GM19452 (cell line): ENCODE results near the gene DNAJB2.
"Not testable (repeated sequence)": the region's sequence is repeated elsewhere in the genome, so short reads cannot be mapped to it uniquely, and the experiment has no call there.

Experiments
- ATAC-seq: cut with Tn5 transposase; IDR thresholded peaks from one replicate; pipeline ENCODE4 v1.9.1; 2021; ENCODE audit not compliant: unreplicated experiment

The DNAJB2 gene

GRCh38 chr2:219254590-219255201, 24.5 kb upstream of the DNAJB2 start:
- ATAC-seq, result peak; percentile 35

GRCh38 chr2:219258942-219259341, 20.2 kb upstream of the DNAJB2 start:
- not testable (repeated sequence) for ATAC-seq

- no peak for ATAC-seq
Observed at GRCh38 chr2:219261024-219261855, 17.9 kb upstream of the DNAJB2 start.

DNA sequence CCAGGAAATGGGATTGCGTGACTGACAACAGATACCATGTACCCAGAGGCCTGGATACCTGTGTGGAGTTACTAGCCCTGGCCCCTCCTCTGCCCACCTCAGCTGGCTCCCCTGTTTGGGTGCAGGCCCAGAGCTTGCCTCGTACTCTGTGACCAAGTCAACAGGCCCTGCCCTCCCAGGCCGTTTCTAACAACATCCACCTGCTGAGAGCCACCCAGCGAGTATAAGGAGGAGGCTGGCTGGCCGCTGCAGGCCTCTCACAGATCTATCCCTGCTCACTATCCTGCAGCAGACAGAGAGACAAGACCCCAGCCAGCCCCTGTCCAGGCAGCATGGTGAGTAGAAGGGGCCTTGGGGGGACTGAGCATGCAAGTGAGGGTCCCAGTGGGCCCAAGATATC, 12.9 kb upstream of the DNAJB2 start:
- ATAC-seq, result no peak

- ATAC-seq, result no peak
Observed at GRCh38 chr2:219266886-219267285, 12.3 kb upstream of the DNAJB2 start.

GRCh38 chr2:219268294-219268693, 10.9 kb upstream of the DNAJB2 start:
- no peak for ATAC-seq

- ATAC-seq, result no peak
Observed at GRCh38 chr2:219269362-219270054, 9.7 kb upstream of the DNAJB2 start.

DNA sequence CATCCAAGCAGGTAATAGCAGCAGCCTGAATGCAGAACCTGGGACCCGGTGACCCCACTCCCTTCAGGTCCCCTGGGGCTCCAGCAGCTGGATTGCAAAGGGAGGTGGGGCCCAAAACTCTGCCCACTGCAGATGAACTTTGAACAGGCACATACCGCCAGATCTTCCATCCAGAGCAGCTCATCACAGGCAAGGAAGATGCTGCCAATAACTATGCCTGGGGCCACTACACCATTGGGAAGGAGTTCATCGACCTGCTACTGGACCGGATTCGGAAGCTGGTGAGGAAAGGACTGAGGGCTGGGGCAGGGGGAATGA, 9.2 kb upstream of the DNAJB2 start:
- no peak for ATAC-seq

GRCh38 chr2:219271021-219271420, 8.1 kb upstream of the DNAJB2 start:
- no peak for ATAC-seq

- no peak for ATAC-seq
Observed at GRCh38 chr2:219272356-219272755, 6.8 kb upstream of the DNAJB2 start.

DNA sequence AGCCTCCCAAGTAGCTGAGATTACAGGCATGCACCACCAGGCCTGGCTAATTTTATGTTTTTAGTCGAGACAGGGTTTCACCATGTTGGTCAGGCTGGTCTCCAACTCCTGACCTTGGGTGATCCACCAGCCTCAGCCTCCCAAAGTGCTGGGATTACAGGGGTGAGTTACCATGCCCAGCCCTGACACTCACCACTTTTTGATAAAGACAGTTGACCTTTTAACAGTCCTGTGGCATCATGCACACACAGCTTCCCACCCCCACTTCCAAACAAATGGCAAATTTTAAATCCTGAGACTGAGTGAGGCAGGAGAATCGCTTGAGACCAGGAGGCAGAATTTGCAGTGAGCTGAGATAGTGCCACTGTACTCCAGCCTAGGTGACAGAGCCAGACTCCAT, 6.2 kb upstream of the DNAJB2 start:
- ATAC-seq, result no peak

GRCh38 chr2:219273937-219274336, 5.2 kb upstream of the DNAJB2 start:
- no peak for ATAC-seq

DNA sequence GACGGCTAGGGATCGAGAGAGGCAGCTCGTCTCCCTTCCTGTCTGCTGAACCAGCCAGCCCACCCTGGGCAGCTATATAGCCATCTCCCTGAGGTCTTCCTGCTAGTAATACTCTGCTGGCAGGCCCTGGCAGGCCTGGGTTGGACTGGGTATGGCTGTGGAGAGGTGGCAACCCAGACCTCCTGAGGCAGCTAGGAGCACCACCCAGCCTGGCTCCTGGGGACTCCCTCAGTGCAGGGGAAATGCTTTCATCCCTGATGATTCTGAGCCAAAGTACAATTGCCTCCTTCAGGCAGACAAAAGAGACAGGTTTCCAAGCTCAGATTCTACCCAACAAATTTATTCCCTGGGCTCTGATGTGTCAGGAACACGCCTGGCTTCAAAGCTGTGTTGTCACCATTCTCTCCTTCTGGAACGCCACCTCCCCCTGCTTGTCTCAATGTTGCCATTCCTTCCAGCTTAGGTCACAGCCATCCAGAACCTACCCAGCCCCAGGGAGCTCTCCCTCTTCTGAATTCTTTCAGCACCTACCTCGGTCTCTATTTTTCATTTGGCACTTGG, 4.7 kb upstream of the DNAJB2 start:
- no peak for ATAC-seq

DNA sequence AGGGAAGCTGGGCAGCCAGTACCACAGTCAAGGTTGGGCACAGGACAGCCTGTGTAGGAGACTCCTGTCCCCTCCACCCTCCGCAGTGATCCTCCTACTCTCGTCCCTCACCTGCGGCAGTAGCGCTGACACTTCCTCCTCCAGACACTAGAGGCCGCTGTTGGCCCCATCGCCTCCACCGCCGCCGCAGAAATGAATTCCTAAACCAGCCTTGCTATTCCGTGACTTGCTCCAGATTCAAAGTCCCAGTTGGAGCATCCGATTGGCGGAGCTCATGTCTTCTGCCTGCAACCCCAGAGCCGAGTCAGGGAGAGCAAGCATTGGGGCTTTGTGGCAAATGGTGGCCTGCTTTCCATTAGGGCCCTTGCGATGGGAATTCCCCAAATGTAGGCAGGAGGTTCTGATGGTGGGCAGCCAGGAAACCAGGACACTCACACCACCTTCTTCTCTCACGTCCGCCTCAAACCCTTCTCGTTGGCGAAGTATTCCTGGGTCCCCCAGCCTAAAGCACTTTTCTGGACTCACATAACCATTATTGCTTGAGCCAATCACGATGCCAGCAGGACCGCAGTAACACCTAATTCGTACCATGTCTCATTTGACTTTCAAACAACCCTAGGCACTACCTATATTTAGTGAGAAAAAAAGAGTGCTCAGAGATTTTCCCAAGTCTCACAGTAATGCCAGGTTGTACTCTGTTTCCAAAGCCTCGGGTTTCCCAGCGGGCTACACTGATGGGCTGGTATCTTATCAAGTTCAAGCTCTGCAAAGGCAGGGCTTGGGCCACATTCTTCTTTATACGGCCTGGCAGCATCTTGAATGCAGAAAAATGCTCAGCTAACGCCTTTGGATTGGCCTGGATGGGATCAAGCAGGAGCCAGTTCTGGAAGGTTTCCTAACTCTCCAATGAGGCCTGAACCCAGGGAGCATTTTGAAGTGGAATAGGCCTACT, 1.2 kb upstream of the DNAJB2 start:
- ATAC-seq, result no peak

GRCh38 chr2:219278655-219279150, 463 bp upstream of the DNAJB2 start:
- ATAC-seq, result no peak

- no peak for ATAC-seq
Observed at GRCh38 chr2:219279916-219280516, 850 bp downstream of the DNAJB2 start.

DNA sequence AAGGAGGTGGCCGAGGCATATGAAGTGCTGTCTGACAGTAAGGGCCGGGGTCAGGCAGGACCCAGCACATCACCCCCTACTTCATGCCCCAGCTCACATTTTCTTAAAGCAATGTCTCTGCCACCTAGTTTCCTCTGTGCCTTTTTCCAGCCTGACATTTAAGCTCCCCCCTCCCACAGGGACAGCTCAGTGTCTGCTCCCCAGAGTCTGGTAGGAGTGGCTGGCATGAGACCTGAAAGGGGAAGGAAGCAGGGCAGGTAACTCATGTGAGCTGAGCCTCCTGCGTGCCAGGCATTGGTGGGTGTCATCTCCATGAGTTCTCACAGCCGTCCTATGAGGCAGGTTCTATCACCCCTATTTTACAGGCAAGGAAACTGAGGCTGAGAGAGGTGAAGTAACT, 1.5 kb downstream of the DNAJB2 start:
- ATAC-seq, result no peak

GRCh38 chr2:219281588-219281987, 2.4 kb downstream of the DNAJB2 start:
- ATAC-seq, result no peak

GRCh38 chr2:219282375-219282774, 3.2 kb downstream of the DNAJB2 start:
- ATAC-seq, result no peak

DNA sequence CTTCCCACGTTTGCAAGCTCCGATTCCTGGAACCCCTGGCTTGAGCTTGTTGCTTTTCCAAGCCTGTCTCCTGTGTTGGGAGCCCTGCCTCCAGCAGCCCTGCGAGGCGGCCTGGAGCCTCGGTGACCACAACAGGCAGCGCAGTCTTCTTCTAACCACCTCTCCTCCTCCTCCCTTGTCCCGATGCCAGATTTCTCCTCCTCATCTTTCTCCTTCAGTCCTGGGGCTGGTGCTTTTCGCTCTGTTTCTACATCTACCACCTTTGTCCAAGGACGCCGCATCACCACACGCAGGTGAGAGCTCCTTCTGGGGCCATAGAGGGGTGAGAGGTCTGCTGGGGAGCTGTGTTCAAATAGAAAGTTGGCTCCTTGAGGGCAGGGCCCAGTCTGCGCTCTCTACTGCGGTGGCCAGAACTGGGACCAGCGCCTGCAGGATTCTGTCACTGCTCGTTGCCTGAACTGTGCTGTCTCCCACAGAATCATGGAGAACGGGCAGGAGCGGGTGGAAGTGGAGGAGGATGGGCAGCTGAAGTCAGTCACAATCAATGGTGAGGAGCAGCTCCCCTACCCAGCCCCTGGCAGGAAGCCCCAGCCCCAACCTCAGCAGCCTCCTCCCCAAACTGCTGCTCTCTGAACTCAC, 3.9 kb downstream of the DNAJB2 start:
- no peak for ATAC-seq
